Effector CD8-positive, alpha-beta T cell (primary cell): Measurements from ENCODE around the gene TELO2.
"Not testable (repeated sequence)": the region's sequence is repeated elsewhere in the genome, so short reads cannot be mapped to it uniquely, and the experiment has no call there.

Experiments used
- DNase-seq: peaks from one replicate; lab custom pipeline; 2025; lab: John Stamatoyannopoulos, UW

TELO2 gene

GRCh38 chr16:1475552-1476114 is 17.5 kb upstream of the TELO2 start:
- DNase-seq = no peak

GRCh38 chr16:1477033-1477432 is 16.1 kb upstream of the TELO2 start:
- DNase-seq = no peak

GRCh38 chr16:1478937-1479336 is 14.2 kb upstream of the TELO2 start:
- not testable (repeated sequence) for DNase-seq

- no peak for DNase-seq
Measured at GRCh38 chr16:1481906-1482835, 11.0 kb upstream of the TELO2 start.

GRCh38 chr16:1485847-1486496 is 7.2 kb upstream of the TELO2 start:
- DNase-seq = no peak

- no peak for DNase-seq
Measured at GRCh38 chr16:1486551-1487390, 6.4 kb upstream of the TELO2 start.

GRCh38 chr16:1487395-1488053 is 5.6 kb upstream of the TELO2 start:
- no peak for DNase-seq

- no peak for DNase-seq
Measured at GRCh38 chr16:1488054-1488601, 5.0 kb upstream of the TELO2 start.

GRCh38 chr16:1488619-1489018 is 4.5 kb upstream of the TELO2 start, which contains the start of gene PTX4:
Gene PTX4, minus strand, starts transcription at chr16:1488944. Its CDS starts 35 bp downstream, at chr16:1488909.
- no peak for DNase-seq

- DNase-seq = no peak
Measured at GRCh38 chr16:1489077-1489476, 4.1 kb upstream of the TELO2 start.

- no peak for DNase-seq
Measured at GRCh38 chr16:1491327-1491726, 1.8 kb upstream of the TELO2 start.

GRCh38 chr16:1492082-1492922 is 858 bp upstream of the TELO2 start:
- DNase-seq = no peak

- no peak for DNase-seq
Measured at GRCh38 chr16:1493746-1494094, 560 bp downstream of the TELO2 start.

GRCh38 chr16:1494129-1494640 is 1.0 kb downstream of the TELO2 start:
- DNase-seq = no peak

GRCh38 chr16:1494711-1495110 is 1.6 kb downstream of the TELO2 start:
- DNase-seq = no peak

GRCh38 chr16:1495211-1495888 is 2.2 kb downstream of the TELO2 start:
- DNase-seq = no peak

- no peak for DNase-seq
Measured at GRCh38 chr16:1495889-1496262, 2.7 kb downstream of the TELO2 start.

- no peak for DNase-seq
Measured at GRCh38 chr16:1496464-1496863, 3.3 kb downstream of the TELO2 start.

- no peak for DNase-seq
Measured at GRCh38 chr16:1497014-1497598, 3.9 kb downstream of the TELO2 start.
